Jurkat, Clone E6-1 (cell line): Measurements from ENCODE around the gene AMFR.

ENCODE experiments used
- DNase-seq: peaks from one replicate; pipeline ENCODE4 v3.0.0-alpha.2; 2011; ENCODE audit warnings: low read depth, low spot score
- H3K4me3 ChIP-seq: 2 replicates; pipeline ENCODE4 v1.5.1; 2011; ENCODE audit warnings: mild to moderate bottlenecking, low read length, control low read depth, moderate library complexity

Gene AMFR

GRCh38 chr16:56321571-56321970 is 103.8 kb downstream of the AMFR start:
- no peak for DNase-seq
- no peak overlapping the region for H3K4me3 ChIP-seq

- no peak for DNase-seq
- H3K4me3 ChIP-seq, result no peak overlapping the region
These were observed 104.4 kb downstream of the AMFR start for GRCh38 chr16:56320811-56321558.

GRCh38 chr16:56320056-56320455 is 105.3 kb downstream of the AMFR start:
- H3K4me3 ChIP-seq, result no peak overlapping the region
- DNase-seq, result no peak

GRCh38 chr16:56319376-56319775 is 106.0 kb downstream of the AMFR start:
- no peak for DNase-seq
- H3K4me3 ChIP-seq, result no peak overlapping the region

GRCh38 chr16:56318827-56319140 is 106.6 kb downstream of the AMFR start:
- H3K4me3 ChIP-seq, result no peak overlapping the region
- no peak for DNase-seq

GRCh38 chr16:56317998-56318826 is 107.1 kb downstream of the AMFR start:
- H3K4me3 ChIP-seq, result no peak overlapping the region

DNA sequence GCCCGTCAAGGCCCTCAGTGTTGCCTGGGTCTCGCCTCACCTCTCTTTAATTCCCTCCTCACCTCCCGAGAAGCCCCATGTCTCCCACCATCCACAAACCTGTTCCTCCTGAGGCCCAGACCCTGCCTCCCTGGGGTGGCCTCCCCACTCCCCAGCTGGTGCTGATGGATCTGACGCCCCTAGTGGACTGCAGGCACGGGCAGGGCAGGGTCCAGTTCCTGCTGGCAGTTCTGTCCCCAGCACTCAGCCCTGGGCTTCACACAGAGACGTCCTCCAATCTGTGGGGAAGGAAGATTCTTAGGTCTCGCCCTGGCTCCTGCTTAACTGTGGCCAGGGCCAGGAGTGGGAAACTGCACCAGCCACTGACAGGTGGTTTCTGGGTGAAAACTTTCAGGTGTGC is 108.8 kb downstream of the AMFR start:
- no peak overlapping the region for H3K4me3 ChIP-seq
- no peak for DNase-seq

More at GRCh38 chr16:56317998-56318826, 107.1 kb downstream of the AMFR start:
- DNase-seq, result peak; percentile 39

DNA sequence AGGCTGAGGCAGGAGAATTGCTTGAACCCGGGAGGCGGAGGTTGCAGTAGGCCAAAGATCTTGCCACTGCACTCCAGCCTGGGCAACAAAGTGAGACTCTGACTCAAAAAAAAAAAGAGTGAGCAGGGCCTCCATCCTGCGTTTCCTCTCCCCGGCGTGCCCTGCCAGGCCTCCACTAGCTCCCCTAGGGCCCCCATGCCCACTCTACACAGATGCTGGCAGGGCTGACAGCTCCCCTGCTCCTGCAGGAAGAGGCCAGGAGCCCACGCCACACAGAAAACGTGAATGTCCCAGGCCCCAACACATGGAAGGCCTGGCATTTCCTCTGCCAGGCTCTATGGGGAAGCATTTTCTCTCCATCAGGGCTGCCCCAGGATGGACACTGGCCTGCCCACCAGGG is 109.4 kb downstream of the AMFR start:
- no peak for DNase-seq
- no peak overlapping the region for H3K4me3 ChIP-seq

GRCh38 chr16:56314244-56314850 is 111.0 kb downstream of the AMFR start:
- DNase-seq, result no peak

DNA sequence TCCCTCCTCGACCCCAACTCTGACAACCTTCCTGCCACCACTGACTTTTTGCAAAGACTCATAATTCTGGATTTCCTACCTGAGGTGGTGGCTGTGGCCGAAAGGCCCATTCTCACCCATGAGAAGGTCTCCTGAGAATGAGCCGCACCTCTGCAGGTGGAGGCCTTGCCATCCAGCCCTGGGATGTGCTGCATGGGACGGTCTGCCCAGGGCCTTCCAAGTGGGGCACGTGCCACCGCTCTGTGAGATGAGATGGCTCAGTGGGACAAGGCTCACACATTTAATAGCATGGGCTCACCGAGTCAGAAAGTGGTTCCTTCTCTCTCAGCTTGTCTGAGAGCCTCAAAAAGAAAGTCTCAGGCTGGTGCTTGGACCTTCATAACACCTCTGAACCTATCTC is 112.8 kb downstream of the AMFR start:
- no peak overlapping the region for H3K4me3 ChIP-seq
- no peak for DNase-seq

More at GRCh38 chr16:56314244-56314850, 111.0 kb downstream of the AMFR start:
- H3K4me3 ChIP-seq, result no peak overlapping the region

GRCh38 chr16:56312028-56312300 is 113.4 kb downstream of the AMFR start:
- DNase-seq, result no peak
- no peak overlapping the region for H3K4me3 ChIP-seq
